ENCODE results near the gene PPP1R1C.

The PPP1R1C gene

DNA sequence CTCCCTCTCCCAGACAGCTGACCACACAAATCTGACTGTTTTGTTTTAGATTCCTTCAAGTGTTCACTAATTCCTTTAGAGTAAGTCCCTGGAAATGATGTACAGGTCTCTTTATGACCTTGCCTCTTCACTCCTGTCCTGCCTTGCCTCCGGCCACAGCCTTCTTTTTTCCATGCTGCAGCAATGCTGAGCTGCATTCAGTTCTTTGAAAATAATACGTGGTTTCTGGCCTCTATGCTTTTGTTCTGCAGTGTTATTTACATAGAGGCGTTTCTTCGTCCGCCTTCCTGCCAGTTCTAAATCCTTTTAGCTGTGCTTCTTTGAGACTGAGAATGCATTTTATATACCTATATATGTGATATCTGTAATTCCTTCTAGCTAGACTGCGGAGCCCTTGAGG lies 87.2 kb downstream of the PPP1R1C start:
- no peaks in the 10 kb centered on the region for H3K36me3 ChIP-seq (ENCODE audit: control insufficient read depth, insufficient read depth, low read length)
- no peak for DNase-seq

DNA sequence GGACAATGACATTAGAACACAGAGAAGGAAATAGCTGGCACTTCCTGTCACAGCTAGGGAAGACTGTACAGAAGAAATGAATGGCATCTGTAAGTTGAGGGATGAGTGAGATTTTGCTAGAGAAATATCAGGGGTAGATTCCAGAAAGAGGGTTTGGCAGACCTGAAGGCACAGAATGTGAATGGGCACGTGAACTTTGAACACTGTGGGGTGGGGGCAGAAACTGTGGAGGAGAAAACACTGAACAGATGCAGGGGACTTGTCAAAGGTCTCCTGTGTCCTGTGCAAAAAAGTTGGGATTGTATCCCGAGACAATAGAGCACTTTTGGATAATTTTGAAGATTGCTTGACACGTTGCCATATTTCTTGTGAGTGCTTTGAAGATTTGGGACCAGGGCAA lies 88.0 kb downstream of the PPP1R1C start:
- DNase-seq, result no peak
- Histone ChIP-seq H3K27ac (ENCODE audit: insufficient read depth, low read length, poor library complexity, severe bottlenecking) (no peak overlapping the region), H3K27me3 (replicated peaks; ENCODE audit: control insufficient read depth, insufficient read depth, low read length, poor library complexity, severe bottlenecking) (no peaks in the 10 kb centered on the region), H3K9me3 (ENCODE audit: control insufficient read depth, low read length) (no peaks in the 10 kb centered on the region), H3K4me3 (ENCODE audit: insufficient read depth, low read depth, low read length, poor library complexity, severe bottlenecking) (no peak overlapping the region), H3K4me1 (ENCODE audit: control insufficient read depth, insufficient read depth, low read length, poor library complexity, severe bottlenecking) (no peaks in the 10 kb centered on the region), H3K36me3 (ENCODE audit: control insufficient read depth, insufficient read depth, low read length) (no peaks in the 10 kb centered on the region)

More for the DNA sequence above, 87.2 kb downstream of the PPP1R1C start:
- H3K9me3 ChIP-seq (ENCODE audit: control insufficient read depth, low read length), result no peaks in the 10 kb centered on the region
- no peak overlapping the region for H3K4me3 ChIP-seq (ENCODE audit: insufficient read depth, low read depth, low read length, poor library complexity, severe bottlenecking)
- H3K4me1 ChIP-seq (ENCODE audit: control insufficient read depth, insufficient read depth, low read length, poor library complexity, severe bottlenecking), result no peaks in the 10 kb centered on the region
- no peaks in the 10 kb centered on the region for H3K27me3 ChIP-seq (replicated peaks; ENCODE audit: control insufficient read depth, insufficient read depth, low read length, poor library complexity, severe bottlenecking)
- H3K27ac ChIP-seq (ENCODE audit: insufficient read depth, low read length, poor library complexity, severe bottlenecking), result no peak overlapping the region

DNA sequence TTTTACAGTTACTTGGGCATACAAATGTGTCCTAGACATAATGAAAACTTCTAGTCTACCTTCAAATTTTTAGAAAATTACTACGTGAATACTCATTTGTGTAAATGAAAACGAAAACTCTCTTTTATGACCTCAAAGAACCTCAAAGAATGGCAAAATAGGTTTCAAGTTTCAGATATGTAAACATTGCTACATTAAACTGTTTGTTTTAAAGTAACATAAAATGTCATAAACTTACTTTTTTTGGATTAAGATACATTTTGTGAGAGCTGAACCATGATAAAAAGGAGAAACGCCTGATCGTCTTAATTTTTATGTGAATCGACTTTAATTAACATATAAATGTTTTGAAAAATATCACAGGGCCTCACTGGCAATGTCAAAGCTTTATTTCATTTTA lies 91.4 kb downstream of the PPP1R1C start:
- no peak overlapping the region for H3K27ac ChIP-seq (ENCODE audit: insufficient read depth, low read length, poor library complexity, severe bottlenecking)
- no peak for DNase-seq
- no peaks in the 10 kb centered on the region for H3K4me1 ChIP-seq (ENCODE audit: control insufficient read depth, insufficient read depth, low read length, poor library complexity, severe bottlenecking)
- H3K36me3 ChIP-seq (ENCODE audit: control insufficient read depth, insufficient read depth, low read length), result no peaks in the 10 kb centered on the region
- H3K27me3 ChIP-seq (replicated peaks; ENCODE audit: control insufficient read depth, insufficient read depth, low read length, poor library complexity, severe bottlenecking), result no peaks in the 10 kb centered on the region
- no peaks in the 10 kb centered on the region for H3K9me3 ChIP-seq (ENCODE audit: control insufficient read depth, low read length)
- no peak overlapping the region for H3K4me3 ChIP-seq (ENCODE audit: insufficient read depth, low read depth, low read length, poor library complexity, severe bottlenecking)

DNA sequence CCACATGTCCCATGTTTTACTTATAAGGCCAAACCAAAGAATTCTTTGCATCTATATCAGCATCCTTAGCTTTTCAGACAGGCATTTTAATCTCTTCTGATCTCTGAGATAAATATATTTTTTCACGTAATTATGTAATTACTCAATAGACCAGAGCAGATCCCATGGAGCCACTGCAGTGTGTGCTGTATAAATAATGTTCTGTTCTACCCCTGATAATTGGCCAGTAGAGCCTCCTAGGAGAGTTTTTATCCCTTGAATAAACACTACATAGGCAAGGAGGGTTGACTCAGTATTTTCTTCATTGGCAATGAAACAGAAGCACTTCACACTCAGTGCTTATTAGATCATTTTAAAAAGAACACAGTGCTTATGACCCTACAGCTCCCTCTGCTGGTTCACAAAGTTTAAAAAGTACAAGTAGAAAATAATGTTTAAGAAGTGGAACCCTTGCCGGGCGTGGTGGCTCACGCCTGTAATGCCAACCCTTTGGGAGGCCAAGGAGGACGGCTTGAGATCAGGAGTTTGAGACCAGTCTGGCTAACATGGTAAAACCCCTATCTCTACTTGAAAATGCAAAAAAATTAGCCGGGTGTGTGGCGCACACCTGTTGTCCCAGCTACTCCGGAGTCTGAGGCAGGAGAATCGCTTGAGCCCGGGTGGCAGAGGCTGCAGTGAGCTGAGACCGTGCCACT lies 91.9 kb downstream of the PPP1R1C start:
- no peaks in the 10 kb centered on the region for H3K36me3 ChIP-seq (ENCODE audit: control insufficient read depth, insufficient read depth, low read length)
- H3K4me3 ChIP-seq (ENCODE audit: insufficient read depth, low read depth, low read length, poor library complexity, severe bottlenecking), result no peak overlapping the region
- no peaks in the 10 kb centered on the region for H3K27me3 ChIP-seq (replicated peaks; ENCODE audit: control insufficient read depth, insufficient read depth, low read length, poor library complexity, severe bottlenecking)
- no peaks in the 10 kb centered on the region for H3K9me3 ChIP-seq (ENCODE audit: control insufficient read depth, low read length)
- no peaks in the 10 kb centered on the region for H3K4me1 ChIP-seq (ENCODE audit: control insufficient read depth, insufficient read depth, low read length, poor library complexity, severe bottlenecking)
- H3K27ac ChIP-seq (ENCODE audit: insufficient read depth, low read length, poor library complexity, severe bottlenecking), result no peak overlapping the region
- DNase-seq, result no peak

DNA sequence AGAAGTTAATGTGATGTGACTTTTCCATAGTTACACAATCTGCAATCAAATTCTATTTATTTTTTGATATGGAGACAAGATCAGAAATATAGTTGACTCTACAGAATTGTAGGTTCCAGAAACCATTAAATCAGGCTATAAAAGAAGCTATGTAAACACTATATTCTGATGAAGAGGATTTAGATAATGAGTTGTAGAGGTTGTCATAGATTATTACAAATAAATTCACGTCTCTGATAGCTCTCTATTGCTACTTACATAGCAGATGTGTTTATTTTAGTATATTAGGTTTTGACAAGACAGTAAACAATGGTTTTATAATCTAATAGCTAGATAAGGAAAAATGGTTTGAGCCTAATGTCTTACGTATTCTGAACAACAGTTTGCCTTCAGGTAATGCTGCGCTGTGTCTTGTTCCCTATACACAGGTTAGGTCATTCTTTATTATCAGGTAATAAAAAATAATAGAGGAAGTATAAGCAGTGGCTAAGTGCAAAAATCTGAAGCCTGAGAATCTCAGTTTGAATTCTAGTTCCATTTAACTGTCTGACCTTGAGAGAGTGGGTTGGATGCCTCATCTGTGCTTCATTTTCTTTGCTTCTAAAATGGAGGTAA lies 93.4 kb downstream of the PPP1R1C start:
- no peaks in the 10 kb centered on the region for H3K36me3 ChIP-seq (ENCODE audit: control insufficient read depth, insufficient read depth, low read length)
- DNase-seq, result no peak
- H3K4me1 ChIP-seq (ENCODE audit: control insufficient read depth, insufficient read depth, low read length, poor library complexity, severe bottlenecking), result no peaks in the 10 kb centered on the region
- H3K9me3 ChIP-seq (ENCODE audit: control insufficient read depth, low read length), result no peaks in the 10 kb centered on the region
- no peak overlapping the region for H3K4me3 ChIP-seq (ENCODE audit: insufficient read depth, low read depth, low read length, poor library complexity, severe bottlenecking)
- H3K27ac ChIP-seq (ENCODE audit: insufficient read depth, low read length, poor library complexity, severe bottlenecking), result no peak overlapping the region
- no peaks in the 10 kb centered on the region for H3K27me3 ChIP-seq (replicated peaks; ENCODE audit: control insufficient read depth, insufficient read depth, low read length, poor library complexity, severe bottlenecking)

DNA sequence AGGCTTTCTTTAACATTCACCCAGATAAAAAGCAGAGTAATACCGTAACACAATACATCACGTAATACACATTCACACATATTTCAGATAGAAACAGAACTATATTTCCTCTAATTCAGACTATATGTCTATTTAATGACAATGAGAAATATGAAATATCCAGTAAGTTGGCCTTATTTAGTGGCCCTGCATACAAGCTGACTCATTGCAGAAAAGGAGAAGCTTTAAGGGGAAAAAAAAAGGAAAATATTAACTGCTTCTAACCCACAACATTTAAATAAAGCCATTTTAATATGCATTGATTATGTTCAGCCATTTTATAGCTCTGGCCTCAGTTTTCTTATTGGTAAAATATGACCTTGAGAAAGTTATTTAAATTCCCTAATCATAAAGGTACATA lies 94.8 kb downstream of the PPP1R1C start:
- H3K27me3 ChIP-seq (replicated peaks; ENCODE audit: control insufficient read depth, insufficient read depth, low read length, poor library complexity, severe bottlenecking), result no peaks in the 10 kb centered on the region
- H3K9me3 ChIP-seq (ENCODE audit: control insufficient read depth, low read length), result no peaks in the 10 kb centered on the region
- no peaks in the 10 kb centered on the region for H3K4me1 ChIP-seq (ENCODE audit: control insufficient read depth, insufficient read depth, low read length, poor library complexity, severe bottlenecking)
- no peaks in the 10 kb centered on the region for H3K36me3 ChIP-seq (ENCODE audit: control insufficient read depth, insufficient read depth, low read length)
- DNase-seq, result no peak
- H3K27ac ChIP-seq (ENCODE audit: insufficient read depth, low read length, poor library complexity, severe bottlenecking), result no peak overlapping the region
- H3K4me3 ChIP-seq (ENCODE audit: insufficient read depth, low read depth, low read length, poor library complexity, severe bottlenecking), result no peak overlapping the region

DNA sequence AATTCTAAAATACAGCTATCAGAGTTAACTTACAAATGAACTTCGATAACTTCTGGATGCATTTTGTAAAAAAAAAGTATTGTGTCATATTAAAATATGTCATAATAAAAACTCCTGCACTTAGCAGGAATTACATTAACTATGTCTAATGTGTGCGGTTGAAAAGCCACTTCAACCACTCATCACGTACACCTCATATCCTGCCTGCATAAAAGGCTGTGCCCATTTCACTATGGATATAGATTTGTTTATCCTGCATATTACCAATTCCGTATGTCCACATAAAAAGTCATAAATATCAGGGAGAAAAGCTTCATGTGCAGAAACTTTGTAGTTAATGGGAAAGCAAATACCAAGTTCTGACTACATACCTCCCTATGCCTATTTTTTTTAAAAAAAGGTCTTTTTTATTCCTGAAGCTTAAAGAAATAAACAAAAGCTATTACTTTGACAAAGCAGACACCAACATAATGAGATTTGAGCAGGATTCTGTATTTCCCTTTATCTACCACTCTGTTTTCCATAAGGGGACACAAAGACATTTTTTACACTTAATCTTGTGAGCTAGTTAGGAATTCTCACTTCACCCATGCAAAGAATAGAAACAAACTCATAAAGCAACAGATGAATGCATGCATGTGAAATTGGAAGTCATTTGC lies 96.1 kb downstream of the PPP1R1C start:
- no peak overlapping the region for H3K4me3 ChIP-seq (ENCODE audit: insufficient read depth, low read depth, low read length, poor library complexity, severe bottlenecking)
- H3K9me3 ChIP-seq (ENCODE audit: control insufficient read depth, low read length), result no peaks in the 10 kb centered on the region
- H3K36me3 ChIP-seq (ENCODE audit: control insufficient read depth, insufficient read depth, low read length), result no peaks in the 10 kb centered on the region
- H3K4me1 ChIP-seq (ENCODE audit: control insufficient read depth, insufficient read depth, low read length, poor library complexity, severe bottlenecking), result no peaks in the 10 kb centered on the region
- no peaks in the 10 kb centered on the region for H3K27me3 ChIP-seq (replicated peaks; ENCODE audit: control insufficient read depth, insufficient read depth, low read length, poor library complexity, severe bottlenecking)
- DNase-seq, result no peak
- H3K27ac ChIP-seq (ENCODE audit: insufficient read depth, low read length, poor library complexity, severe bottlenecking), result no peak overlapping the region

DNA sequence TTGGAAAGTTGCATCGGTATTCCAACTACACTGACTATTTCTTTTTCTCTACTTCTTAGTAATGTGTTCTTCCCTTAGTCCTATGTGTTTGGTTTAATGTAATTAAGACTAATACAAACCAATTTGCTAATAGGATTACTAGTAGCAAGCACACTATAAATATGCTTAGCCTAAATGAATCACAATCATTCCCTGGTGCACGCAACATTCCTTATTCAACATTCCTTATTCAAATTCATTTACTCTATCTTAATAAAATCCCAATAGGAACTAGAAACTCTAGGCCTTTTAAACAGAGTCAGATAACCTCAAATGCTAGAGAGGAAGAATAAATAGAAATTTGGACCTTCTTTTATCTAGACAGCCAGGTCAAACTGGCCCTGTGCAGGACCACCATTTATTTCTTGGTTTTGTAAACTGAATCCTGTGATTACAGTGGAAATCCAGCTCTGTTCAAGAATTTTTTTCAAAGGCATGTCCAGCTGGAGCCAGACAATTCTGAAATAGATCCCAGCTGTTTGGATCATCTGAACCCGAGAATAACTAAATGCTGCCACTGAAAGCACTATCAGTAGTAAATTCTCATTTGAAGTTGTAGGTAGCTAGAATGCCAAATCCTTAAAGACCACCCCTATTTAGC lies 103.1 kb downstream of the PPP1R1C start:
- no peak overlapping the region for H3K4me3 ChIP-seq (ENCODE audit: insufficient read depth, low read depth, low read length, poor library complexity, severe bottlenecking)
- no peaks in the 10 kb centered on the region for H3K4me1 ChIP-seq (ENCODE audit: control insufficient read depth, insufficient read depth, low read length, poor library complexity, severe bottlenecking)
- DNase-seq, result no peak
- H3K27ac ChIP-seq (ENCODE audit: insufficient read depth, low read length, poor library complexity, severe bottlenecking), result no peak overlapping the region
- H3K9me3 ChIP-seq (ENCODE audit: control insufficient read depth, low read length), result no peaks in the 10 kb centered on the region
- H3K36me3 ChIP-seq (ENCODE audit: control insufficient read depth, insufficient read depth, low read length), result no peaks in the 10 kb centered on the region
- no peaks in the 10 kb centered on the region for H3K27me3 ChIP-seq (replicated peaks; ENCODE audit: control insufficient read depth, insufficient read depth, low read length, poor library complexity, severe bottlenecking)

DNA sequence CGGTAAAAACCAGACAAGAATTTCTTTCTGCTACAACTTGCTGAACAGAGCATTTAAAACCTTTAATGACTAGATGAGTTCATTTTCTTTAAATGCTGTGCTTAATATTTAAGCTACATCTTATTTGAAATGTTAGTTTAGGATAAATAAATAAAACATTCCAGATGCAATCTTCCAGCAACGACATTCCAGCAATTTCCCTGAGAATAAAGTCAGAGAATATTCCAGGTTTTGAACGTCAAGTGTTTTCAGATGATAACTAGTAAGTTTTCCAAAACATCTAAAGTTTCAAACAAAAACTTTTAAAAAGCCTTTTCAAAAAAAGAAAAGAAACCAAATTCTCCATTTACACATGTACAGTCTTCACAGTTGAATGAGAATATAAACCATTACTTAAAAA lies 104.8 kb downstream of the PPP1R1C start:
- Histone ChIP-seq H3K9me3 (ENCODE audit: control insufficient read depth, low read length) (no peaks in the 10 kb centered on the region), H3K27ac (ENCODE audit: insufficient read depth, low read length, poor library complexity, severe bottlenecking) (no peak overlapping the region), H3K27me3 (replicated peaks; ENCODE audit: control insufficient read depth, insufficient read depth, low read length, poor library complexity, severe bottlenecking) (no peaks in the 10 kb centered on the region), H3K4me1 (ENCODE audit: control insufficient read depth, insufficient read depth, low read length, poor library complexity, severe bottlenecking) (no peaks in the 10 kb centered on the region), H3K36me3 (ENCODE audit: control insufficient read depth, insufficient read depth, low read length) (no peaks in the 10 kb centered on the region), H3K4me3 (ENCODE audit: insufficient read depth, low read depth, low read length, poor library complexity, severe bottlenecking) (no peak overlapping the region)
- DNase-seq, result no peak

All from effector memory CD4-positive, alpha-beta T cell (primary cell).